ENCODE data around the gene CCDC3. TPM values are rescaled to one million over a fixed set of nuclear protein-coding genes. Genes with fewer than 3 reads are reported as not detected.

CCDC3 gene
- total RNA-seq, 6 experiments from 2014 or later: 0.05 to 0.09 (median 0.07) TPM; not detected in 2

DNA sequence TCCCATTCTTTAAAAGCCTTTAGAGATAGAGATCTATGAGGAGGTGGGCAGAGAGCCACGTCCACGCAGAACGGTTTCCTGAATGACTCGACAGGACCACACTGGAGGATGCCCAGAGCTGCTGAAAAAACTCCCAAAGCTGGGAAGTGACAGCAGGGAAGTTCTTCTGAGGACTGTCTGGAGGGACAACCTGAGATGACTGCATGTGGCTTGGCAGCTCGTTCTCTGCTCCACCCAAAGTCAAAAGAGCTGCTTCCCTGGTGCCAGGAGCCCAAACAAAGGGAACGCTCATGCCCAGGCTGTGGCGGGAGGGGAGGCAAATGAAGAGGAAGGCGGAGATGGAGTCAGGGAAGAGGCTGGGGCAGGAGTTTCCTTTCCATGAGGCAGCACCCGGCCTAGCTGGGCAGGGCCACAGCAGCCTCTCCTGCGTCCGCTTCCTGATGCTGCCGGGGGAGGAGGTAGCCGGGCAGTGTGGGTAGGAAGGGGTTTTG lies 95.4 kb downstream of the CCDC3 start:
- H3K27me3 Mint-ChIP-seq (ENCODE audit: insufficient read depth): peaks cover 12% of the 10 kb centered on the region
- no peak for DNase-seq
- no peak overlapping the region for H3K27ac Mint-ChIP-seq
- no peak overlapping the region for H3K4me3 Mint-ChIP-seq
- TF ChIP-seq, protein P1, sequence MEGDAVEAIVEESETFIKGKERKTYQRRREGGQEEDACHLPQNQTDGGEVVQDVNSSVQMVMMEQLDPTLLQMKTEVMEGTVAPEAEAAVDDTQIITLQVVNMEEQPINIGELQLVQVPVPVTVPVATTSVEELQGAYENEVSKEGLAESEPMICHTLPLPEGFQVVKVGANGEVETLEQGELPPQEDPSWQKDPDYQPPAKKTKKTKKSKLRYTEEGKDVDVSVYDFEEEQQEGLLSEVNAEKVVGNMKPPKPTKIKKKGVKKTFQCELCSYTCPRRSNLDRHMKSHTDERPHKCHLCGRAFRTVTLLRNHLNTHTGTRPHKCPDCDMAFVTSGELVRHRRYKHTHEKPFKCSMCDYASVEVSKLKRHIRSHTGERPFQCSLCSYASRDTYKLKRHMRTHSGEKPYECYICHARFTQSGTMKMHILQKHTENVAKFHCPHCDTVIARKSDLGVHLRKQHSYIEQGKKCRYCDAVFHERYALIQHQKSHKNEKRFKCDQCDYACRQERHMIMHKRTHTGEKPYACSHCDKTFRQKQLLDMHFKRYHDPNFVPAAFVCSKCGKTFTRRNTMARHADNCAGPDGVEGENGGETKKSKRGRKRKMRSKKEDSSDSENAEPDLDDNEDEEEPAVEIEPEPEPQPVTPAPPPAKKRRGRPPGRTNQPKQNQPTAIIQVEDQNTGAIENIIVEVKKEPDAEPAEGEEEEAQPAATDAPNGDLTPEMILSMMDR (IDR thresholded peaks at IDR 0.05): no peak
- no peaks in the 10 kb centered on the region for H3K9me3 Mint-ChIP-seq
- no peaks in the 10 kb centered on the region for H3K36me3 Mint-ChIP-seq (ENCODE audit: low read depth)
- no peaks in the 10 kb centered on the region; the same call in 1 of the 2 replicates for H3K4me1 Mint-ChIP-seq (ENCODE audit: low read depth)

- TF ChIP-seq, protein P1 (IDR thresholded peaks at IDR 0.05): no peak
- Mint-ChIP-seq H3K9me3 (no peaks in the 10 kb centered on the region), H3K4me3 (no peak overlapping the region), H3K36me3 (ENCODE audit: low read depth) (no peaks in the 10 kb centered on the region), H3K27me3 (ENCODE audit: insufficient read depth) (peaks cover 12% of the 10 kb centered on the region), H3K27ac (no peak overlapping the region), H3K4me1 (ENCODE audit: low read depth) (no peaks in the 10 kb centered on the region; the same call in 1 of the 2 replicates)
- no peak for DNase-seq
Measured at GRCh38 chr10:12905067-12905466, 96.4 kb downstream of the CCDC3 start.

GRCh38 chr10:12902851-12903358 lies 98.6 kb downstream of the CCDC3 start:
- H3K9me3 Mint-ChIP-seq: no peaks in the 10 kb centered on the region; the same call in 1 of the 2 replicates
- TF ChIP-seq, protein P1 (IDR thresholded peaks at IDR 0.05): no peak
- no peak overlapping the region for H3K27ac Mint-ChIP-seq
- H3K36me3 Mint-ChIP-seq (ENCODE audit: low read depth): no peaks in the 10 kb centered on the region
- peaks cover 12% of the 10 kb centered on the region for H3K27me3 Mint-ChIP-seq (ENCODE audit: insufficient read depth)
- no peaks in the 10 kb centered on the region; the same call in 1 of the 2 replicates for H3K4me1 Mint-ChIP-seq (ENCODE audit: low read depth)
- DNase-seq: no peak
- no peak overlapping the region for H3K4me3 Mint-ChIP-seq

DNA sequence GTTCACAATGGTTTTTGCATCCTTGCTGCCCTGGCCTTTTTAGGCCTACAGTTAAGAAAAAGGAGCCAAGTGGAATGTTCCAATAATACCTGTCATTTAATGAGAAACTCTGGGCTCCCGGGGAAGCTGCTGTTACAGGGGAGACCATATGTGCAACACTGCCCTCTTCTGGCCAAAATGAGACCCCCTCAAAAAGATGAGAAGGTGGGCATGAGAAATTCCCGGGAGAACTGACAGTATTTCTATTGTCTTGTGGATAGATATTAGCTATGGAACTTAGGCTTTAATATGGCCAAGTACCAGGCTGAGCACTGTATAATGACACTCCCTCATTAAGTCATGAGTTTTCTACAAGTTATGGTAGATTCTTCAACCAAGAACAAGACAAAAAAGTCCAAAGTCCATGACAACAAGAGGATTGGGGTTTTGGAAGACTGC lies 99.4 kb downstream of the CCDC3 start:
- Mint-ChIP-seq H3K27ac (no peak overlapping the region), H3K4me3 (no peak overlapping the region), H3K9me3 (no peaks in the 10 kb centered on the region; the same call in none of the 2 replicates), H3K27me3 (ENCODE audit: insufficient read depth) (peaks cover 12% of the 10 kb centered on the region), H3K36me3 (ENCODE audit: low read depth) (no peaks in the 10 kb centered on the region), H3K4me1 (ENCODE audit: low read depth) (no peaks in the 10 kb centered on the region; the same call in 1 of the 2 replicates)
- TF ChIP-seq, protein P1 (IDR thresholded peaks at IDR 0.05): peak; percentile 85
- peak; percentile 18 for DNase-seq

DNA sequence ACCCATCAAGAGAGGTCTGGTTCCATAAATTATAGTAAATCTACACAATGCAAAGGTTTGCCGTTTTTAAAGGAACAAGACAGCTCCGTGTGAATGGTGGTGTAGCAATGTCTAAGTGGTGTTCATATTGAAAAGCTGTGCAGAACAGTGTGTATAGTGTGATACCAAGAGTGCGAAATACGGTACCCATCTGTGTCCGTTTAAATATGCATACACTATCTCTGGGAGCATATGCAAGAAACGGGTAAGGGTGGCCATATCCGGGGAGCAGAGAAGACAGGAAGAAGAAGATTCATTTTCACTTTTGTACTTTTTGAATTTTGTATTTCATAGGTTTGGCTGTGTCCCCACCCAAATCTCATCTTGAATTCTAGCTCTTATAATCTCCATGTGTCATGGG lies 102.0 kb downstream of the CCDC3 start:
- no peak for DNase-seq
- no peak overlapping the region; the same call in 1 of the 2 replicates for H3K4me3 Mint-ChIP-seq
- TF ChIP-seq, protein P1 (IDR thresholded peaks at IDR 0.05): no peak
- H3K4me1 Mint-ChIP-seq (ENCODE audit: low read depth): no peaks in the 10 kb centered on the region; the same call in 1 of the 2 replicates
- no peaks in the 10 kb centered on the region; the same call in none of the 2 replicates for H3K9me3 Mint-ChIP-seq
- H3K36me3 Mint-ChIP-seq (ENCODE audit: low read depth): no peaks in the 10 kb centered on the region
- no peak overlapping the region for H3K27ac Mint-ChIP-seq
- H3K27me3 Mint-ChIP-seq (ENCODE audit: insufficient read depth): peaks cover 7% of the 10 kb centered on the region
